OCI-LY3 (cell line): ENCODE results near the gene XK.

Experiments
- H2AFZ ChIP-seq: fragments of 200-600, 300-600 bp; shearing (Covaris generic); 2 replicates; pipeline ENCODE4 v1.6.0; 2014; ENCODE audit warnings: antibody characterized with exemption, low read depth, low read length
- H3K27ac ChIP-seq: fragments of 200-600, 300-600 bp; sonication (generic); 2 replicates; pipeline ENCODE4 v1.5.1; 2014; ENCODE audit warnings: mild to moderate bottlenecking, low read length, moderate library complexity, mixed read lengths
- H3K27me3 ChIP-seq: fragments of 200-600, 300-600 bp; sonication (generic); 2 replicates; pipeline ENCODE4 v1.6.1; 2014; ENCODE audit warnings: low read depth, low read length, mixed read lengths
- H3K36me3 ChIP-seq: fragments of 200-600, 300-600 bp; sonication (generic); replicated peaks from 2 replicates; pipeline ENCODE3; 2014; ENCODE audit warnings: low read depth, low read length, mixed read lengths
- H3K4me1 ChIP-seq: fragments of 300-600, 200-600 bp; sonication (generic); 2 replicates; pipeline ENCODE4 v1.6.1; 2014; ENCODE audit warnings: low read length, mixed read lengths
- H3K4me2 ChIP-seq: fragments of 200-600, 300-600 bp; sonication (generic); 2 replicates; pipeline ENCODE4 v1.6.1; 2014; ENCODE audit warnings: low read length, mixed read lengths
- H3K4me3 ChIP-seq: fragments of 300-600, 200-600 bp; sonication (generic); 2 replicates; pipeline ENCODE4 v1.5.1; 2014; ENCODE audit warnings: antibody characterized with exemption, mild to moderate bottlenecking, low read length, moderate library complexity
- H3K79me2 ChIP-seq: fragments of 300-600, 200-600 bp; shearing (Covaris generic); 2 replicates; pipeline ENCODE4 v1.6.1; 2014; ENCODE audit warnings: mild to moderate bottlenecking, low read length, mixed read lengths
- H3K9ac ChIP-seq: fragments of 300-600, 200-600 bp; shearing (Covaris generic); 2 replicates; pipeline ENCODE4 v1.6.0; 2014; ENCODE audit warnings: mild to moderate bottlenecking, low read length, moderate library complexity
- H3K9me3 ChIP-seq: fragments of 200-600, 300-600 bp; shearing (Covaris generic); 2 replicates; pipeline ENCODE4 v1.6.1; 2014; ENCODE audit warnings: low read length, mixed read lengths; ENCODE audit not compliant: insufficient read depth
- H4K20me1 ChIP-seq: fragments of 200-600, 300-600 bp; sonication (generic); 2 replicates; pipeline ENCODE4 v1.6.1; 2016; ENCODE audit warnings: low read length, mixed read lengths; ENCODE audit not compliant: insufficient read depth
- CTCF ChIP-seq: fragments of 200-600, 300-600 bp; sonication (generic); IDR thresholded peaks from 2 replicates; pipeline ENCODE4 v1.5.1; 2014; ENCODE audit warnings: antibody characterized with exemption, low read length, low read depth
- EZH2phosphoT487 ChIP-seq: fragments of 200-600 bp; shearing (Covaris generic); IDR thresholded peaks from 2 replicates; pipeline ENCODE4 v1.6.1; 2018; ENCODE audit warnings: antibody characterized with exemption, mixed run types, low read depth

The XK gene

GRCh38 chrX:37686369-37686995 lies 891 bp downstream of the XK start:
- Histone ChIP-seq H3K27me3 (no peaks in the 10 kb centered on the region), H3K36me3 (no peaks in the 10 kb centered on the region), H3K4me3 (peak overlapping the region; percentile 95), H3K27ac (peak overlapping the region; percentile 58; the same call in 1 of the 2 replicates), H3K79me2 (no peaks in the 10 kb centered on the region), H4K20me1 (no peaks in the 10 kb centered on the region), H3K9me3 (no peaks in the 10 kb centered on the region), H3K4me2 (peak overlapping the region; percentile 99), H2AFZ (peak overlapping the region; percentile 92), H3K9ac (peak overlapping the region; percentile 69), H3K4me1 (peaks cover 15% of the 10 kb centered on the region)
- TF ChIP-seq CTCF (no peak), EZH2phosphoT487 (no peak)

- no peak overlapping the region for H3K27ac ChIP-seq
- H3K36me3 ChIP-seq: no peaks in the 10 kb centered on the region
- H3K79me2 ChIP-seq: no peaks in the 10 kb centered on the region
- H3K9me3 ChIP-seq: no peaks in the 10 kb centered on the region
- no peak overlapping the region for H2AFZ ChIP-seq
- no peaks in the 10 kb centered on the region for H3K27me3 ChIP-seq
- H4K20me1 ChIP-seq: no peaks in the 10 kb centered on the region
- peak overlapping the region; percentile 95 for H3K4me3 ChIP-seq
- TF ChIP-seq CTCF: no peak
- peaks cover 15% of the 10 kb centered on the region for H3K4me1 ChIP-seq
- no peak overlapping the region for H3K9ac ChIP-seq
- H3K4me2 ChIP-seq: peak overlapping the region; percentile 99
These were observed 1.4 kb downstream of the XK start for GRCh38 chrX:37686996-37687395.

- Histone ChIP-seq H3K9me3 (no peaks in the 10 kb centered on the region), H2AFZ (no peak overlapping the region), H4K20me1 (no peaks in the 10 kb centered on the region), H3K36me3 (no peaks in the 10 kb centered on the region), H3K9ac (no peak overlapping the region), H3K4me1 (peaks cover 10% of the 10 kb centered on the region), H3K27me3 (no peaks in the 10 kb centered on the region), H3K27ac (no peak overlapping the region), H3K79me2 (no peaks in the 10 kb centered on the region), H3K4me3 (no peak overlapping the region), H3K4me2 (no peak overlapping the region)
- TF ChIP-seq CTCF: no peak
- no peak for TF ChIP-seq EZH2phosphoT487
These were observed 4.5 kb downstream of the XK start for GRCh38 chrX:37690119-37690518.

- Histone ChIP-seq H3K9me3 (no peaks in the 10 kb centered on the region), H3K4me1 (no peaks in the 10 kb centered on the region), H2AFZ (no peak overlapping the region), H4K20me1 (no peaks in the 10 kb centered on the region), H3K27ac (no peak overlapping the region), H3K36me3 (no peaks in the 10 kb centered on the region), H3K4me2 (no peak overlapping the region), H3K9ac (no peak overlapping the region), H3K4me3 (no peak overlapping the region), H3K27me3 (no peaks in the 10 kb centered on the region), H3K79me2 (no peaks in the 10 kb centered on the region)
- TF ChIP-seq EZH2phosphoT487: no peak
- TF ChIP-seq CTCF: no peak
These were observed 7.3 kb downstream of the XK start for GRCh38 chrX:37692918-37693317.
